K562 (cell line): ENCODE results near the gene ATP12A.

Source experiments
- CTCF ChIP-seq, 3 experiments: IDR thresholded peaks in 2 of 3; conservative IDR thresholded peaks in 1 of 3; 2 replicates each; pipeline ENCODE4 v1.5.1; 2011 to 2012; ENCODE audit warnings: low read length in 3 of 3, mild to moderate bottlenecking in 3 of 3, control low read depth in 2 of 3, improper control_type of control experiment in 1 of 3, inconsistent platforms in 1 of 3, low read depth in 1 of 3, mixed read lengths in 1 of 3, moderate library complexity in 1 of 3; ENCODE audit not compliant: insufficient read depth in 2 of 3
- HNRNPLL ChIP-seq: fragments of 200-400 bp; formaldehyde crosslinking; IDR thresholded peaks from 2 replicates; pipeline ENCODE4 v1.6.1; 2017; ENCODE audit warnings: low read length, low read depth, mild to moderate bottlenecking; ENCODE audit not compliant: poor library complexity, severe bottlenecking
- NFYB ChIP-seq: IDR thresholded peaks from 2 replicates; pipeline ENCODE4 v1.6.1; 2011; ENCODE audit warnings: mild to moderate bottlenecking, moderate library complexity; ENCODE audit not compliant: insufficient read length; ENCODE audit errors: extremely low read depth
- RBBP5 ChIP-seq: fragments of 200-600 bp; sonication (generic); IDR thresholded peaks from 2 replicates; pipeline ENCODE4 v1.6.1; 2012; ENCODE audit warnings: borderline replicate concordance, mild to moderate bottlenecking, low read length, control low read depth, inconsistent platforms; ENCODE audit not compliant: insufficient read depth, poor library complexity, severe bottlenecking
- SPI1 ChIP-seq: IDR thresholded peaks from 2 replicates; pipeline ENCODE4 v1.6.1; 2011; ENCODE audit warnings: low read depth, low read length, control low read depth, borderline replicate concordance
- ZNF274 ChIP-seq: IDR thresholded peaks from 2 replicates; pipeline ENCODE4 v1.6.1; 2011; ENCODE audit warnings: low read depth, mild to moderate bottlenecking, low read length, moderate library complexity, borderline replicate concordance
- TF ChIP-seq, protein P1 (sequence below): sonication (generic); formaldehyde crosslinking; IDR thresholded peaks from 2 replicates; pipeline ENCODE4 v1.9.0; 2022; ENCODE audit warnings: mild to moderate bottlenecking, missing genetic modification reagents
- TF ChIP-seq, protein P2 (sequence below), 2 experiments: fragments of 150-350 bp in 1 of 2; IDR thresholded peaks; 2 replicates each; pipeline ENCODE4 v1.6.1; 2012 to 2016; ENCODE audit warnings: low read depth in 2 of 2, low read length in 2 of 2, mild to moderate bottlenecking in 1 of 2, moderate library complexity in 1 of 2
- TF ChIP-seq, protein P3 (sequence below): sonication (generic); formaldehyde crosslinking; IDR thresholded peaks from 2 replicates; pipeline ENCODE4 v1.8.0; 2022; ENCODE audit warnings: mild to moderate bottlenecking, missing genetic modification reagents
- TF ChIP-seq, protein P4 (sequence below): IDR thresholded peaks from 3 replicates; pipeline ENCODE4 v1.6.1; 2011; ENCODE audit warnings: borderline replicate concordance, mild to moderate bottlenecking, moderate library complexity; ENCODE audit not compliant: insufficient read length; ENCODE audit errors: extremely low read depth

GRCh38 chr13:24630851-24631620, 49.2 kb upstream of the ATP12A start:
- TF ChIP-seq HNRNPLL (no peak), SPI1 (no peak), ZNF274 (no peak), RBBP5 (no peak), CTCF (IDR thresholded peaks at IDR 0.05 in 2 of 3, conservative IDR thresholded peaks at IDR 0.05 in 1 of 3; ENCODE audit: insufficient read depth in 2 of 3, low read depth in 1 of 3, low read length in 3 of 3) (no peak), NFYB (no peak)
- TF ChIP-seq, protein P1, sequence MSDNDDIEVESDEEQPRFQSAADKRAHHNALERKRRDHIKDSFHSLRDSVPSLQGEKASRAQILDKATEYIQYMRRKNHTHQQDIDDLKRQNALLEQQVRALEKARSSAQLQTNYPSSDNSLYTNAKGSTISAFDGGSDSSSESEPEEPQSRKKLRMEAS (CRISPR knock-in tag): no peak
- TF ChIP-seq, protein P2, sequence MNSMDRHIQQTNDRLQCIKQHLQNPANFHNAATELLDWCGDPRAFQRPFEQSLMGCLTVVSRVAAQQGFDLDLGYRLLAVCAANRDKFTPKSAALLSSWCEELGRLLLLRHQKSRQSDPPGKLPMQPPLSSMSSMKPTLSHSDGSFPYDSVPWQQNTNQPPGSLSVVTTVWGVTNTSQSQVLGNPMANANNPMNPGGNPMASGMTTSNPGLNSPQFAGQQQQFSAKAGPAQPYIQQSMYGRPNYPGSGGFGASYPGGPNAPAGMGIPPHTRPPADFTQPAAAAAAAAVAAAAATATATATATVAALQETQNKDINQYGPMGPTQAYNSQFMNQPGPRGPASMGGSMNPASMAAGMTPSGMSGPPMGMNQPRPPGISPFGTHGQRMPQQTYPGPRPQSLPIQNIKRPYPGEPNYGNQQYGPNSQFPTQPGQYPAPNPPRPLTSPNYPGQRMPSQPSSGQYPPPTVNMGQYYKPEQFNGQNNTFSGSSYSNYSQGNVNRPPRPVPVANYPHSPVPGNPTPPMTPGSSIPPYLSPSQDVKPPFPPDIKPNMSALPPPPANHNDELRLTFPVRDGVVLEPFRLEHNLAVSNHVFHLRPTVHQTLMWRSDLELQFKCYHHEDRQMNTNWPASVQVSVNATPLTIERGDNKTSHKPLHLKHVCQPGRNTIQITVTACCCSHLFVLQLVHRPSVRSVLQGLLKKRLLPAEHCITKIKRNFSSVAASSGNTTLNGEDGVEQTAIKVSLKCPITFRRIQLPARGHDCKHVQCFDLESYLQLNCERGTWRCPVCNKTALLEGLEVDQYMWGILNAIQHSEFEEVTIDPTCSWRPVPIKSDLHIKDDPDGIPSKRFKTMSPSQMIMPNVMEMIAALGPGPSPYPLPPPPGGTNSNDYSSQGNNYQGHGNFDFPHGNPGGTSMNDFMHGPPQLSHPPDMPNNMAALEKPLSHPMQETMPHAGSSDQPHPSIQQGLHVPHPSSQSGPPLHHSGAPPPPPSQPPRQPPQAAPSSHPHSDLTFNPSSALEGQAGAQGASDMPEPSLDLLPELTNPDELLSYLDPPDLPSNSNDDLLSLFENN (IDR thresholded peaks at IDR 0.05; ENCODE audit: low read depth in 2 of 2, low read length in 2 of 2): no peak
- TF ChIP-seq, protein P3, sequence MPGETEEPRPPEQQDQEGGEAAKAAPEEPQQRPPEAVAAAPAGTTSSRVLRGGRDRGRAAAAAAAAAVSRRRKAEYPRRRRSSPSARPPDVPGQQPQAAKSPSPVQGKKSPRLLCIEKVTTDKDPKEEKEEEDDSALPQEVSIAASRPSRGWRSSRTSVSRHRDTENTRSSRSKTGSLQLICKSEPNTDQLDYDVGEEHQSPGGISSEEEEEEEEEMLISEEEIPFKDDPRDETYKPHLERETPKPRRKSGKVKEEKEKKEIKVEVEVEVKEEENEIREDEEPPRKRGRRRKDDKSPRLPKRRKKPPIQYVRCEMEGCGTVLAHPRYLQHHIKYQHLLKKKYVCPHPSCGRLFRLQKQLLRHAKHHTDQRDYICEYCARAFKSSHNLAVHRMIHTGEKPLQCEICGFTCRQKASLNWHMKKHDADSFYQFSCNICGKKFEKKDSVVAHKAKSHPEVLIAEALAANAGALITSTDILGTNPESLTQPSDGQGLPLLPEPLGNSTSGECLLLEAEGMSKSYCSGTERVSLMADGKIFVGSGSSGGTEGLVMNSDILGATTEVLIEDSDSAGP (CRISPR knock-in tag): no peak
- TF ChIP-seq, protein P4, sequence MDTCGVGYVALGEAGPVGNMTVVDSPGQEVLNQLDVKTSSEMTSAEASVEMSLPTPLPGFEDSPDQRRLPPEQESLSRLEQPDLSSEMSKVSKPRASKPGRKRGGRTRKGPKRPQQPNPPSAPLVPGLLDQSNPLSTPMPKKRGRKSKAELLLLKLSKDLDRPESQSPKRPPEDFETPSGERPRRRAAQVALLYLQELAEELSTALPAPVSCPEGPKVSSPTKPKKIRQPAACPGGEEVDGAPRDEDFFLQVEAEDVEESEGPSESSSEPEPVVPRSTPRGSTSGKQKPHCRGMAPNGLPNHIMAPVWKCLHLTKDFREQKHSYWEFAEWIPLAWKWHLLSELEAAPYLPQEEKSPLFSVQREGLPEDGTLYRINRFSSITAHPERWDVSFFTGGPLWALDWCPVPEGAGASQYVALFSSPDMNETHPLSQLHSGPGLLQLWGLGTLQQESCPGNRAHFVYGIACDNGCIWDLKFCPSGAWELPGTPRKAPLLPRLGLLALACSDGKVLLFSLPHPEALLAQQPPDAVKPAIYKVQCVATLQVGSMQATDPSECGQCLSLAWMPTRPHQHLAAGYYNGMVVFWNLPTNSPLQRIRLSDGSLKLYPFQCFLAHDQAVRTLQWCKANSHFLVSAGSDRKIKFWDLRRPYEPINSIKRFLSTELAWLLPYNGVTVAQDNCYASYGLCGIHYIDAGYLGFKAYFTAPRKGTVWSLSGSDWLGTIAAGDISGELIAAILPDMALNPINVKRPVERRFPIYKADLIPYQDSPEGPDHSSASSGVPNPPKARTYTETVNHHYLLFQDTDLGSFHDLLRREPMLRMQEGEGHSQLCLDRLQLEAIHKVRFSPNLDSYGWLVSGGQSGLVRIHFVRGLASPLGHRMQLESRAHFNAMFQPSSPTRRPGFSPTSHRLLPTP: no peak
